ENCODE data around the gene SREK1IP1. TPM values are rescaled to one million over a fixed set of nuclear protein-coding genes. Genes with fewer than 3 reads are reported as not detected.

Gene SREK1IP1
- total RNA-seq, 1 donor from 2014 or later = 11.7 TPM

- Histone ChIP-seq H3K36me3 (no peaks in the 10 kb centered on the region), H3K27me3 (ENCODE audit: low read depth) (peaks cover 33% of the 10 kb centered on the region), H3K4me3 (no peak overlapping the region), H3K4me1 (peaks cover 9% of the 10 kb centered on the region), H3K9me3 (replicated peaks) (no peaks in the 10 kb centered on the region), H3K27ac (replicated peaks) (no peak overlapping the region)
- no peak for TF ChIP-seq CTCF (IDR thresholded peaks at IDR 0.05; ENCODE audit: borderline replicate concordance)
- no peak for DNase-seq
- intact Hi-C loops (cut with micrococcal nuclease) = no loop called here
These were observed 82.6 kb downstream of the SREK1IP1 start for GRCh38 chr5:64685866-64686265.

DNA sequence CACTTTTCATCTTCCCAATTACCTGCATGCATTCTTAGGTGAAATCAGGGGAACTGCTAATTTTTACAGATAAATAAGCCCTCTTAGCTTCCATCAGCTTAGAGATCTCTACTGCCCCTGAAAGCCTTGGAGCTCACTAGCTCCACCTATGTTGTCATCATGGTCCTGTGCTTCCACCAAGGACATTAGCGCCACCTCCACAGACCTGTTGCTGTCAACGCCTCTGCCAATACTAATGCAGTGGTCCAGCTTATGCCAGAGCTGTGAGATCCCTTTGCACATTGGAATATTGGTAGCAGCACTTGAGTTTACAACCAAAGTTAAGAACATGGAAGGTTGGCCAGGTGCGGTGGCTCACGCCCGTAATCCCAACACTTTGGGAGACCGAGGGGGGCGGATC, 85.9 kb downstream of the SREK1IP1 start:
- Histone ChIP-seq H3K36me3 (no peaks in the 10 kb centered on the region), H3K4me3 (no peak overlapping the region), H3K9me3 (replicated peaks) (no peaks in the 10 kb centered on the region), H3K4me1 (no peaks in the 10 kb centered on the region), H3K27ac (replicated peaks) (no peak overlapping the region), H3K27me3 (ENCODE audit: low read depth) (peaks cover under 1% of the 10 kb centered on the region)
- TF ChIP-seq CTCF (IDR thresholded peaks at IDR 0.05; ENCODE audit: borderline replicate concordance) = no peak
- intact Hi-C loops (cut with micrococcal nuclease) = no loop called here
- DNase-seq = no peak

GRCh38 chr5:64680289-64680688, 88.2 kb downstream of the SREK1IP1 start:
- H3K36me3 ChIP-seq = no peaks in the 10 kb centered on the region
- H3K9me3 ChIP-seq (replicated peaks) = no peaks in the 10 kb centered on the region
- no peak overlapping the region for H3K27ac ChIP-seq (replicated peaks)
- peaks cover 3% of the 10 kb centered on the region for H3K27me3 ChIP-seq (ENCODE audit: low read depth)
- no peak overlapping the region for H3K4me3 ChIP-seq
- intact Hi-C loops (cut with micrococcal nuclease) = no loop called here
- DNase-seq = no peak
- no peaks in the 10 kb centered on the region for H3K4me1 ChIP-seq
- no peak for TF ChIP-seq CTCF (IDR thresholded peaks at IDR 0.05; ENCODE audit: borderline replicate concordance)

DNA sequence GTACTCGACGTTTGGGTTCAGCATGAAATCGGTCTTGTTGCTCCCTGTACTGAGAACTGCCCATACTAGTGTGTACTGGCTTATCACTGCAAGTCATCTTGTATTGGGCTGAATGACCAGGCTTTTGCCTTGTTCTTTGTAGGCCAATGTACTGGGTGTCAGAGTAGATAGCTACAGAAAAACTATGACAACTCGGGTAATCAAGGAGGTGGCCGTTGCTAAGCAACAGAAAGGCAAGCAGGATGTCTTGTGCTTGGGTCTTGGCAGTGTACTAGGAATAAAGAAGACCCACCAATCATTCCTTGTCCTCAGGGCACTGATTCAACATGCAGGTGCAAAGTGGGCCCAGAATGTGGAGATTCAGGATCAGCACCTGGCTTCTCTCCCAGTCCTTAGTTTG, 90.1 kb downstream of the SREK1IP1 start:
- no peak for TF ChIP-seq CTCF (IDR thresholded peaks at IDR 0.05; ENCODE audit: borderline replicate concordance)
- Histone ChIP-seq H3K27me3 (ENCODE audit: low read depth) (peaks cover 5% of the 10 kb centered on the region), H3K4me1 (no peaks in the 10 kb centered on the region), H3K9me3 (replicated peaks) (no peaks in the 10 kb centered on the region), H3K27ac (replicated peaks) (no peak overlapping the region), H3K4me3 (no peak overlapping the region), H3K36me3 (no peaks in the 10 kb centered on the region)
- intact Hi-C loops (cut with micrococcal nuclease) = no loop called here
- DNase-seq = no peak

GRCh38 chr5:64671678-64672077, 96.8 kb downstream of the SREK1IP1 start:
- Histone ChIP-seq H3K9me3 (replicated peaks) (peaks cover 6% of the 10 kb centered on the region), H3K4me3 (no peak overlapping the region), H3K27me3 (ENCODE audit: low read depth) (peaks cover 5% of the 10 kb centered on the region), H3K27ac (replicated peaks) (no peak overlapping the region), H3K4me1 (no peaks in the 10 kb centered on the region), H3K36me3 (no peaks in the 10 kb centered on the region)
- no peak for DNase-seq
- no peak for TF ChIP-seq CTCF (IDR thresholded peaks at IDR 0.05; ENCODE audit: borderline replicate concordance)
- intact Hi-C loops (cut with micrococcal nuclease) = no loop called here

GRCh38 chr5:64670277-64670676, 98.2 kb downstream of the SREK1IP1 start:
- Histone ChIP-seq H3K4me3 (no peak overlapping the region), H3K36me3 (no peaks in the 10 kb centered on the region), H3K27me3 (ENCODE audit: low read depth) (peaks cover 2% of the 10 kb centered on the region), H3K27ac (replicated peaks) (no peak overlapping the region), H3K9me3 (replicated peaks) (peaks cover 6% of the 10 kb centered on the region), H3K4me1 (no peaks in the 10 kb centered on the region)
- intact Hi-C loops (cut with micrococcal nuclease) = no loop called here
- TF ChIP-seq CTCF (IDR thresholded peaks at IDR 0.05; ENCODE audit: borderline replicate concordance) = no peak
- DNase-seq = no peak
